Testis (tissue), 2 donors: Measurements from ENCODE around the gene ADRA2B.

Experiments
- POLR2A ChIP-seq: fragments of 450-650 bp; IDR thresholded peaks from one replicate; pipeline ENCODE4 v1.6.1; 2017; ENCODE audit warnings: antibody characterized with exemption, mild to moderate bottlenecking, moderate library complexity
- TF ChIP-seq, protein P1 (sequence below), 3 experiments: fragments of 450-650 bp in 2 of 3; fragments of 200-600 bp in 1 of 3; sonication (generic) in 1 of 3; IDR thresholded peaks; one replicate each; pipeline ENCODE4 v1.5.1; 2016 to 2019; ENCODE audit warnings: antibody characterized with exemption in 3 of 3, mild to moderate bottlenecking in 2 of 3, moderate library complexity in 1 of 3

DNA sequence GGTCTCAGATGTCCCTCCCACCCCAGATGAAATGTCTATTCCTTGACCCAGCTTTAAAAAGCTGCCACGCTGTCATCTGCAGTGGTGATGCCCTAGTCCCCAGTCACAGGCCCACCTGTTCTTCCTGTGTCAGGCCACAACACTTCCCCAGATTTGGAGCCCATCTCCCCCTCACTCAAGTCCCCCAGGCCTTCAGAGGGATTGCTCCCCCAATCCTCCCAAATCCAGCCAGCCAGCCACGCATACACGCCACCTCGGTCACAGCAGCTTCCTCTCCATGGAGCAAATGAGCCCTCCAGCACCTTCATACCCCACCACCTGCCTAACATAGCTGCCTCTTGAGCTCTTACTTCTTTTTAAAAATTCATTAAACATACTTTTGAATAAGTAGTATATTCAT is 14.1 kb upstream of the ADRA2B start:
- TF ChIP-seq, protein P1, sequence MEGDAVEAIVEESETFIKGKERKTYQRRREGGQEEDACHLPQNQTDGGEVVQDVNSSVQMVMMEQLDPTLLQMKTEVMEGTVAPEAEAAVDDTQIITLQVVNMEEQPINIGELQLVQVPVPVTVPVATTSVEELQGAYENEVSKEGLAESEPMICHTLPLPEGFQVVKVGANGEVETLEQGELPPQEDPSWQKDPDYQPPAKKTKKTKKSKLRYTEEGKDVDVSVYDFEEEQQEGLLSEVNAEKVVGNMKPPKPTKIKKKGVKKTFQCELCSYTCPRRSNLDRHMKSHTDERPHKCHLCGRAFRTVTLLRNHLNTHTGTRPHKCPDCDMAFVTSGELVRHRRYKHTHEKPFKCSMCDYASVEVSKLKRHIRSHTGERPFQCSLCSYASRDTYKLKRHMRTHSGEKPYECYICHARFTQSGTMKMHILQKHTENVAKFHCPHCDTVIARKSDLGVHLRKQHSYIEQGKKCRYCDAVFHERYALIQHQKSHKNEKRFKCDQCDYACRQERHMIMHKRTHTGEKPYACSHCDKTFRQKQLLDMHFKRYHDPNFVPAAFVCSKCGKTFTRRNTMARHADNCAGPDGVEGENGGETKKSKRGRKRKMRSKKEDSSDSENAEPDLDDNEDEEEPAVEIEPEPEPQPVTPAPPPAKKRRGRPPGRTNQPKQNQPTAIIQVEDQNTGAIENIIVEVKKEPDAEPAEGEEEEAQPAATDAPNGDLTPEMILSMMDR (IDR thresholded peaks at IDR 0.05), result no peak
- TF ChIP-seq POLR2A, result no peak
